PFSK-1 (cell line): ENCODE measurements around the gene FZR1.

Experiments
- FOXP2 ChIP-seq: optimal IDR thresholded peaks from 2 replicates; pipeline ENCODE3; 2011; ENCODE audit warnings: borderline replicate concordance, control low read depth, inconsistent platforms; ENCODE audit not compliant: insufficient read depth; ENCODE audit errors: extremely low read length, extremely low read depth
- POLR2AphosphoS5 ChIP-seq: IDR thresholded peaks from 2 replicates; pipeline ENCODE4 v1.6.1; 2012; ENCODE audit warnings: low read depth, mild to moderate bottlenecking, control low read depth, low read length, moderate library complexity
- SIN3A ChIP-seq: IDR thresholded peaks from 2 replicates; pipeline ENCODE4 v1.6.1; 2012; ENCODE audit warnings: mild to moderate bottlenecking, low read length, moderate library complexity, borderline replicate concordance; ENCODE audit not compliant: insufficient read depth
- TAF1 ChIP-seq: IDR thresholded peaks from 2 replicates; pipeline ENCODE4 v1.6.1; 2012; ENCODE audit warnings: low read length, control low read depth, borderline replicate concordance; ENCODE audit not compliant: insufficient read depth
- TF ChIP-seq, protein P1 (sequence below), 2 experiments: IDR thresholded peaks; 2 replicates each; pipeline versions ENCODE4 v1.6.1 to v1.8.0; 2011 to 2012; ENCODE audit warnings: low read depth in 2 of 2, low read length in 2 of 2, control low read depth in 1 of 2, inconsistent platforms in 1 of 2, mild to moderate bottlenecking in 1 of 2, moderate library complexity in 1 of 2; ENCODE audit not compliant: insufficient read depth in 1 of 2

Gene FZR1

DNA sequence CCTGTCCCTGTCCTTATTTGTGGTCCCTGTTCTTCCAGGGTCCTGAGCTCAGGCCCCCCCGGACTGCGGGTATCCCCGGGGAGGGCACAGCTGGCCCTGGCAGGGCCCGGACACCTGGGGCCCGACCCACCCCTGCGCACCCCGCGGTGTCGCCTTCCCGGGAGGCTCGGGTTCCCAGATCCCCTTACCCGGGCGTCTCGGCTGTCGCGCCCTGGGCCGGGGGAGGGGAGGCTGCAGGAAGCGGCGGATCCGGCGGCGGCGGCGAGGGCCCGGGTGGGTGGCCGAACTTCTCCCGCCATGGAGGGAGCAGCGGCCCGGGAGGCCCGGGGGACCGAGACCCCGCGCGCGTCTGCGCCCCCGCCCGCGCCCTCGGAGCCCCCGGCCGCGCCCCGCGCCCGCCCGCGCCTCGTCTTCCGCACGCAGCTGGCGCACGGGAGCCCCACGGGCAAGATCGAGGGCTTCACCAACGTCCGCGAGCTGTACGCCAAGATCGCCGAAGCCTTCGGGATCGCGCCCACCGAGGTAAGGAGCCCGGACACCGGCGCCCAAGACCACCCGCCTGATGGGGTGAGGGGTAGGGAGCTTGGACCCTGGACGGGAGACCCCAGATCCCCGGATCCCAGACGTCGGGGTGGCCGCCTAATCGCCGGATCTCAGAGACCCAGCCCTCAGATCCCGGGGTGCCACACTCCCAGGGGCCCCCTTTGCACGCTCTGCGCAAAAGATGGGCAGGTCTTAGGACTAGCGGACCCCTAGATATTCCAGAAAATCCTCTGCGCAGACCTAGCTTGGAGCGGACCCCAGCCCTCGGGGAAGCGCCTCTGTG lies 79.4 kb downstream of the FZR1 start, which contains the start of gene GIPC3:
Gene GIPC3, plus strand, starts transcription at position 178 of the 826 bp plus-strand sequence. Its CDS starts 120 bp downstream, at position 298.
- TF ChIP-seq, protein P1, sequence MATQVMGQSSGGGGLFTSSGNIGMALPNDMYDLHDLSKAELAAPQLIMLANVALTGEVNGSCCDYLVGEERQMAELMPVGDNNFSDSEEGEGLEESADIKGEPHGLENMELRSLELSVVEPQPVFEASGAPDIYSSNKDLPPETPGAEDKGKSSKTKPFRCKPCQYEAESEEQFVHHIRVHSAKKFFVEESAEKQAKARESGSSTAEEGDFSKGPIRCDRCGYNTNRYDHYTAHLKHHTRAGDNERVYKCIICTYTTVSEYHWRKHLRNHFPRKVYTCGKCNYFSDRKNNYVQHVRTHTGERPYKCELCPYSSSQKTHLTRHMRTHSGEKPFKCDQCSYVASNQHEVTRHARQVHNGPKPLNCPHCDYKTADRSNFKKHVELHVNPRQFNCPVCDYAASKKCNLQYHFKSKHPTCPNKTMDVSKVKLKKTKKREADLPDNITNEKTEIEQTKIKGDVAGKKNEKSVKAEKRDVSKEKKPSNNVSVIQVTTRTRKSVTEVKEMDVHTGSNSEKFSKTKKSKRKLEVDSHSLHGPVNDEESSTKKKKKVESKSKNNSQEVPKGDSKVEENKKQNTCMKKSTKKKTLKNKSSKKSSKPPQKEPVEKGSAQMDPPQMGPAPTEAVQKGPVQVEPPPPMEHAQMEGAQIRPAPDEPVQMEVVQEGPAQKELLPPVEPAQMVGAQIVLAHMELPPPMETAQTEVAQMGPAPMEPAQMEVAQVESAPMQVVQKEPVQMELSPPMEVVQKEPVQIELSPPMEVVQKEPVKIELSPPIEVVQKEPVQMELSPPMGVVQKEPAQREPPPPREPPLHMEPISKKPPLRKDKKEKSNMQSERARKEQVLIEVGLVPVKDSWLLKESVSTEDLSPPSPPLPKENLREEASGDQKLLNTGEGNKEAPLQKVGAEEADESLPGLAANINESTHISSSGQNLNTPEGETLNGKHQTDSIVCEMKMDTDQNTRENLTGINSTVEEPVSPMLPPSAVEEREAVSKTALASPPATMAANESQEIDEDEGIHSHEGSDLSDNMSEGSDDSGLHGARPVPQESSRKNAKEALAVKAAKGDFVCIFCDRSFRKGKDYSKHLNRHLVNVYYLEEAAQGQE (IDR thresholded peaks at IDR 0.05; ENCODE audit: insufficient read depth in 1 of 2, low read depth in 2 of 2, low read length in 2 of 2), result no peak
- no peak for TF ChIP-seq FOXP2
- no peak for TF ChIP-seq SIN3A
- no peak for TF ChIP-seq TAF1
- TF ChIP-seq POLR2AphosphoS5, result no peak

DNA sequence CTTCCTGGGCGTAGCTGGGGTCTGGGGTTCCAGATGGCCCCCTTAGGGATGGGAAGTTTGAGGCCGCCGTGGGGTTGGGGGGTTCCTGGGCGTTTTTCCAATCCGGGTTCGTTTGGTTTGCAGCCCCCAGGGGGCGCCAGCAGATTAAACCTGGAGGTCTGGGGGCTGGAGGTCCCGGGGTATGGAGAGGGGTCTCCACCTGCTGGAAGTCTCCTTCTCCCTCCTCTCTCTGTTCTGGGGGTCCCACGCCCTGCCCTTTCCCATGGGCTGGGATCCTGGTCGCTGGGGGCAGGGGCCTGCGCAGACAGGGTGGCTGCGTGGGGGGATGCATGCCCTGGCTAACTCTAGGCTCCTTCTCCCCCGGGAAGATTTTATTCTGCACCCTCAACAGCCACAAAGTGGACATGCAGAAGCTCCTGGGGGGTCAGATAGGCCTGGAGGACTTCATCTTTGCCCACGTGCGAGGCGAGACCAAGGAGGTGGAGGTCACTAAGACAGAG lies 80.1 kb downstream of the FZR1 start:
- TF ChIP-seq SIN3A, result no peak
- TF ChIP-seq, protein P1 (IDR thresholded peaks at IDR 0.05; ENCODE audit: insufficient read depth in 1 of 2, low read depth in 2 of 2, low read length in 2 of 2), result no peak
- no peak for TF ChIP-seq FOXP2
- TF ChIP-seq TAF1, result no peak
- no peak for TF ChIP-seq POLR2AphosphoS5

DNA sequence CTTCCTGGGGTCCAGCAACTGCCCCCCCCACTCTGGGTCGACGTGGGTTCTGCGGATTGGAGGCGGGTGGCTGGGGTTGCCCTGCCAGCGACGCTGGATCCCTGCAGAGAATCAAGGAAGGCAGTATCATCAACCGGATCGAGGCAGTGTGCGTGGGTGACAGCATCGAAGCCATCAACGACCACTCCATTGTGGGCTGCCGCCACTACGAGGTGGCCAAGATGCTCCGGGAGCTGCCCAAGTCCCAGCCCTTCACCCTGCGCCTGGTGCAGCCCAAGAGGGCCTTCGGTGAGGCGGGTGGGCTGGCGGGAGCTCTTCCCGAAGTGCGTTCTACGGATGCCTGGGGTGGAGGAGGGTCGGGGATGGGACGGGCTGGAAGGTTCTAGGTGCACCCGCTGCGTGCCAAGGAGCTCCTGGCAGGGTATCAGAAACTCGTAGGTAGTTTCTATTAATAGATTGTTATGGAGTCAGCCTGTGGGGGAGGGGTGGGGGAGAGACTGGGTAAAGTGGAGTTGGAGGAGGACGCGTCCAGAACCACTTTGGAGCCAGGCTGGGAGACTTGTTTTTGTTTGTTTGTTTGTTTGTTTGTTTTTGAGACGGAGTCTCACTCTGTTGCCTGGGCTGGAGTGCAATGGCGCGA lies 80.7 kb downstream of the FZR1 start:
- no peak for TF ChIP-seq SIN3A
- no peak for TF ChIP-seq TAF1
- no peak for TF ChIP-seq FOXP2
- TF ChIP-seq, protein P1 (IDR thresholded peaks at IDR 0.05; ENCODE audit: insufficient read depth in 1 of 2, low read depth in 2 of 2, low read length in 2 of 2), result no peak
- no peak for TF ChIP-seq POLR2AphosphoS5
